ENCODE data around the gene SLC2A2.

GRCh38 chr3:170988378-170988777 is 38.1 kb downstream of the SLC2A2 start:
- TF ChIP-seq EP300 (IDR thresholded peaks at IDR 0.05) (no peak), POLR2AphosphoS5 (IDR thresholded peaks at IDR 0.05) (no peak), CTCF (IDR thresholded peaks at IDR 0.05) (no peak)

Data from suprapubic skin (tissue), 4 donors.